Adipose tissue (tissue), 3 donors: ENCODE measurements around the gene NBAS. TPM values are rescaled to one million over a fixed set of nuclear protein-coding genes. Genes with fewer than 3 reads are reported as not detected.
"Not testable (repeated sequence)": the region's sequence is repeated elsewhere in the genome, so short reads cannot be mapped to it uniquely, and the experiment has no call there.

ENCODE experiments used
- H3K27ac ChIP-seq: one replicate; pipeline ENCODE4 v1.5.1; 2013; ENCODE audit warnings: low read depth, low read length
- WGBS, 3 donors: extraction: QIAGEN DNeasy Blood & Tissue Kit; methylation state at CpG; one replicate each; pipeline ENCODE4 v1.1.7; 2013; 5-methylcytosine and 5-hydroxymethylcytosine counted together
- polyA plus RNA-seq, 3 donors: library from polyadenylated mRNA; stranded (reverse); fragments of 200-250 nt; gene quantifications; one replicate each; pipeline ENCODE4 v1.2.3, GENCODE V29; 2013
- donor health status: healthy with polysubstance abuse.
- donor health status: Bipolar disorder and iron deficiency.
- donor health status: healthy.

The NBAS gene
- polyA plus RNA-seq, 3 donors = 12.7 to 19.8 (median 16.7) TPM

- 95 to 99% (median 98%) methylated on average over 9 of the region's 9 CpGs for WGBS, 3 donors
- no peak overlapping the region for H3K27ac ChIP-seq
Measured at GRCh38 chr2:15410884-15411283, 150.2 kb downstream of the NBAS start.

GRCh38 chr2:15408759-15409158 lies 152.4 kb downstream of the NBAS start:
- no peak overlapping the region for H3K27ac ChIP-seq
- 97 to 100% (median 99%) methylated on average over 3 of the region's 3 CpGs for WGBS, 3 donors

- H3K27ac ChIP-seq = no peak overlapping the region
- WGBS, 3 donors = 95 to 98% (median 97%) methylated on average over 1 of the region's 1 CpG
Measured at GRCh38 chr2:15407666-15408065, 153.5 kb downstream of the NBAS start.

- 97 to 98% (median 98%) methylated on average over 9 of the region's 9 CpGs for WGBS, 3 donors
- H3K27ac ChIP-seq = not testable (repeated sequence)
Measured at GRCh38 chr2:15404511-15404910, 156.6 kb downstream of the NBAS start.

GRCh38 chr2:15400240-15400826 lies 160.8 kb downstream of the NBAS start:
- H3K27ac ChIP-seq = no peak overlapping the region
- 61 to 87% (median 87%) methylated on average over 5 of the region's 5 CpGs for WGBS, 3 donors

- WGBS, 3 donors = 97 to 98% (median 97%) methylated on average over 1 of the region's 1 CpG
- no peak overlapping the region for H3K27ac ChIP-seq
Measured at GRCh38 chr2:15399241-15399640, 161.9 kb downstream of the NBAS start.

GRCh38 chr2:15391751-15392150 lies 169.4 kb downstream of the NBAS start:
- no peak overlapping the region for H3K27ac ChIP-seq
- 92 to 96% (median 94%) methylated on average over 1 of the region's 1 CpG for whole genome bisulfite sequencing, 3 donors

GRCh38 chr2:15389895-15390294 lies 171.2 kb downstream of the NBAS start:
- no peak overlapping the region for H3K27ac ChIP-seq
- 78 to 89% (median 82%) methylated on average over 3 of the region's 3 CpGs for WGBS, 3 donors

- WGBS, 3 donors = 86 to 92% (median 87%) methylated on average over 1 of the region's 1 CpG
- no peak overlapping the region for H3K27ac ChIP-seq
Measured at GRCh38 chr2:15389326-15389700, 171.8 kb downstream of the NBAS start.

- no peak overlapping the region for H3K27ac ChIP-seq
- WGBS, 3 donors = 92 to 96% (median 96%) methylated on average over 5 of the region's 5 CpGs
Measured at GRCh38 chr2:15388406-15389325, 172.5 kb downstream of the NBAS start.

GRCh38 chr2:15385184-15385583 lies 175.9 kb downstream of the NBAS start:
- no peak overlapping the region for H3K27ac ChIP-seq
- 93 to 100% (median 100%) methylated on average over 1 of the region's 1 CpG for WGBS, 3 donors

GRCh38 chr2:15383695-15384350 lies 177.3 kb downstream of the NBAS start:
- H3K27ac ChIP-seq = no peak overlapping the region
- WGBS, 3 donors = 95 to 96% (median 96%) methylated on average over 7 of the region's 7 CpGs

- WGBS, 3 donors = 79 to 89% (median 88%) methylated on average over 6 of the region's 6 CpGs
Measured at GRCh38 chr2:15378148-15378908, 182.8 kb downstream of the NBAS start.

GRCh38 chr2:15377202-15377601 lies 183.9 kb downstream of the NBAS start:
- no peak overlapping the region for H3K27ac ChIP-seq

More at GRCh38 chr2:15378148-15378908, 182.8 kb downstream of the NBAS start:
- H3K27ac ChIP-seq = no peak overlapping the region

- no peak overlapping the region for H3K27ac ChIP-seq
Measured at GRCh38 chr2:15372019-15372418, 189.1 kb downstream of the NBAS start.

GRCh38 chr2:15369129-15369528 lies 192.0 kb downstream of the NBAS start:
- 92 to 98% (median 95%) methylated on average over 2 of the region's 2 CpGs for WGBS, 3 donors

More at GRCh38 chr2:15372019-15372418, 189.1 kb downstream of the NBAS start:
- 91 to 95% (median 93%) methylated on average over 1 of the region's 1 CpG for WGBS, 3 donors

GRCh38 chr2:15367715-15368114 lies 193.4 kb downstream of the NBAS start:
- WGBS, 3 donors = 93 to 97% (median 96%) methylated on average over 2 of the region's 2 CpGs
- H3K27ac ChIP-seq = no peak overlapping the region

More at GRCh38 chr2:15369129-15369528, 192.0 kb downstream of the NBAS start:
- no peak overlapping the region for H3K27ac ChIP-seq

- WGBS, 3 donors = 94 to 95% (median 94%) methylated on average over 3 of the region's 3 CpGs
- no peak overlapping the region for H3K27ac ChIP-seq
Measured at GRCh38 chr2:15367205-15367604, 193.9 kb downstream of the NBAS start.
